Thymus (tissue), 11 donors: ENCODE results near the gene CSMD2. TPM values are rescaled to one million over a fixed set of nuclear protein-coding genes. Genes with fewer than 3 reads are reported as not detected.
A peak's percentile ranks its signal among the peaks of the same experiment; 100 is the strongest.

Experiments
- DNase-seq, 9 donors: peaks; one replicate each; pipeline ENCODE4 v3.0.0-alpha.2; 2013; ENCODE audit warnings: low spot score in 9 of 9, low read depth in 6 of 9, missing footprints in 1 of 9
- H3K27ac ChIP-seq, 2 donors: one replicate each; pipeline ENCODE4 v1.5.1; 2013; ENCODE audit warnings: control low read depth in 1 of 2, low read depth in 1 of 2, low read length in 1 of 2, mild to moderate bottlenecking in 1 of 2, moderate library complexity in 1 of 2
- H3K27me3 ChIP-seq, 2 donors: one replicate each; pipeline ENCODE4 v1.5.1; 2013; ENCODE audit warnings: low read length in 1 of 2; ENCODE audit not compliant: control insufficient read depth in 2 of 2, insufficient read depth in 1 of 2
- H3K36me3 ChIP-seq, 2 donors: one replicate each; pipeline ENCODE4 v1.5.1; 2013; ENCODE audit warnings: low read length in 1 of 2, mild to moderate bottlenecking in 1 of 2, moderate library complexity in 1 of 2; ENCODE audit not compliant: control insufficient read depth in 2 of 2, insufficient read depth in 2 of 2
- H3K4me1 ChIP-seq, 2 donors: one replicate each; pipeline ENCODE4 v1.5.1; 2013; ENCODE audit warnings: low read length in 2 of 2; ENCODE audit not compliant: control insufficient read depth in 2 of 2, insufficient read depth in 2 of 2
- H3K4me3 ChIP-seq, 2 donors: one replicate each; pipeline ENCODE4 v1.5.1; 2013; ENCODE audit warnings: low read length in 2 of 2, control low read depth in 1 of 2, mild to moderate bottlenecking in 1 of 2
- H3K9me3 ChIP-seq, 2 donors: one replicate each; pipeline ENCODE4 v1.5.1; 2013; ENCODE audit warnings: low read length in 1 of 2, mild to moderate bottlenecking in 1 of 2; ENCODE audit not compliant: control insufficient read depth in 2 of 2, insufficient read depth in 1 of 2
- WGBS: extraction: QIAGEN DNeasy Blood & Tissue Kit; methylation state at CpG from one replicate; pipeline ENCODE4 v1.1.7; 2013; 5-methylcytosine and 5-hydroxymethylcytosine counted together
- polyA plus RNA-seq: library from polyadenylated mRNA; stranded (reverse); fragments of 200-250 nt; gene quantifications from one replicate; pipeline ENCODE4 v1.2.3, GENCODE V29; 2013
- total RNA-seq: library from RNA; stranded (reverse); fragments of 120-200 nt; gene quantifications from one replicate; pipeline ENCODE4 v1.2.4, GENCODE V29; 2013
- donor health status: healthy.

Gene CSMD2
- total and polyA plus RNA-seq, 2 donors, result 0.14 TPM

DNA sequence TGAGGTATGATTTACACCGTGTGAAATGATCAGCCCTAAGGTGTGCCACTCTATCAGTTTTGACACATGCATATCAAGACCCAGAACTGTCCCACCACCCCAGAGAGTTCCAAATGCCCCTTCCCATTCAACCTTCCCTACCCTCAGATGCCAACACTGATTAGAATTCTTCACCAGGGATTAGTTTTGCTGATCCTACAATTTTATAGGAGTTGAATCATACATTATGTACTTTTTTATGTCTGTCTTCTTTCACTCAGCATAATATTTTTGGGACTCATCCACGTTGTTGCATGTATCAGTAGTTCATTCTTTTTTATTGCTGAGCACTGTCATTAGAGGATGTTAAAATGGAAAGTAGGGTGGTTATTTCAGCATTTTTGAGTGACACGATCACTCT, 514.3 kb downstream of the CSMD2 start:
- Histone ChIP-seq H3K9me3 (no peaks in the 10 kb centered on the region), H3K36me3 (no peaks in the 10 kb centered on the region), H3K27ac (no peak overlapping the region), H3K4me3 (no peak overlapping the region), H3K27me3 (no peaks in the 10 kb centered on the region), H3K4me1 (no peaks in the 10 kb centered on the region)
- WGBS, result 88% methylated on average over 3 of the region's 3 CpGs
- DNase-seq, result no peak

DNA sequence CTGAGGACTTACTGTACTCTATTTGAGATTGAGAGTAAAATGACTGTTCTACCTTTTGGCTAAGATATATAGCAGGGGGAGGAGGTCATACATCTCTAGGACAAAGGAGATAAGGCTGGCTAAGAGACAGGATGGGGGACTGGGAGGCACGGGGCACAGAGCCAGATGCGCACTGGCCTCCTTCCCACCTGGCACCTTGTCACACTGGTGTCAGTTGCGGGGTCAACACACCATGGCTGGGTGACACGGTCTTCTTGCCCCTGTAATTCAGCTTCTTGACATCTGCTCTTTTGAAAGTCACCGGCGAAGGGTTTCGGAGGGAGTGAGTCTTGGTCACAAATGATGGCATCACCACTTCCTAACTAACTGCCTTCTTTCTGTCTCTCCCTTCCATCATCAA, 515.3 kb downstream of the CSMD2 start:
- Histone ChIP-seq H3K27ac (no peak overlapping the region), H3K4me3 (no peak overlapping the region), H3K27me3 (no peaks in the 10 kb centered on the region), H3K36me3 (no peaks in the 10 kb centered on the region), H3K9me3 (no peaks in the 10 kb centered on the region), H3K4me1 (no peaks in the 10 kb centered on the region)
- DNase-seq, result no peak
- 92% methylated on average over 7 of the region's 7 CpGs for WGBS

GRCh38 chr1:33643216-33643615, 521.8 kb downstream of the CSMD2 start:
- Histone ChIP-seq H3K27ac (no peak overlapping the region), H3K27me3 (no peaks in the 10 kb centered on the region), H3K4me1 (no peaks in the 10 kb centered on the region), H3K9me3 (no peaks in the 10 kb centered on the region), H3K4me3 (no peak overlapping the region), H3K36me3 (no peaks in the 10 kb centered on the region)
- WGBS, result 82% methylated on average over 4 of the region's 4 CpGs
- no peak for DNase-seq

- Histone ChIP-seq H3K4me1 (no peaks in the 10 kb centered on the region), H3K9me3 (no peaks in the 10 kb centered on the region), H3K36me3 (no peaks in the 10 kb centered on the region), H3K27ac (no peak overlapping the region), H3K4me3 (no peak overlapping the region), H3K27me3 (no peaks in the 10 kb centered on the region)
- no peak for DNase-seq
- 82% methylated on average over 5 of the region's 5 CpGs for WGBS
Measured at GRCh38 chr1:33641104-33641830, 523.8 kb downstream of the CSMD2 start.

DNA sequence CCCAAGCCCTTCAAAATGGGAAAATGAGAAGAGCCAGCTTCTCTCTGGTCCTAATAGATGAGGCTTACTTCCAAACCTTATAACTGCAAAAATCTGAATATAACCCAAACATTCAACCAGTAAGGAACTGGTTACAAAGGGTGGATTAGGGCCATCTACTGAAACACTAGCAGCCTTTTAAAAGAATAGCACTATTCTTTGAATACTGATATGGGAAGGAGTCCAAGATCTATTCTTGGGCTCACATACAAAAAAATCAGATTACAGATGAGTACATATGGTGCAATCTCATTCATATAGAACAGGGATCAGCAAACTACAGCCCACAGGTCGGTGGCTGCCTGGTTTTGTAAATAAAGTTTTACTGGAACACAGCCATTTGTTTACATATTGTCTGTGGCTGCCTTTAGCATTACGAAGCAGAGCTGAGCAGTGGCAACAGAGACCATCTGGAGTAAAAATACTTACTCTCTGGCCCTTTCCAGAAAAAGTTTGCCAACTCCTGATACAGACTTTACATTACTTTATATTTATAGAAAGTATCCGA, 524.8 kb downstream of the CSMD2 start:
- H3K36me3 ChIP-seq, result no peaks in the 10 kb centered on the region
- H3K4me1 ChIP-seq, result no peaks in the 10 kb centered on the region
- H3K4me3 ChIP-seq, result no peak overlapping the region
- WGBS, result 77% methylated on average over 3 of the region's 3 CpGs
- DNase-seq, result no peak
- no peaks in the 10 kb centered on the region for H3K9me3 ChIP-seq
- H3K27ac ChIP-seq, result no peak overlapping the region
- no peaks in the 10 kb centered on the region for H3K27me3 ChIP-seq

DNA sequence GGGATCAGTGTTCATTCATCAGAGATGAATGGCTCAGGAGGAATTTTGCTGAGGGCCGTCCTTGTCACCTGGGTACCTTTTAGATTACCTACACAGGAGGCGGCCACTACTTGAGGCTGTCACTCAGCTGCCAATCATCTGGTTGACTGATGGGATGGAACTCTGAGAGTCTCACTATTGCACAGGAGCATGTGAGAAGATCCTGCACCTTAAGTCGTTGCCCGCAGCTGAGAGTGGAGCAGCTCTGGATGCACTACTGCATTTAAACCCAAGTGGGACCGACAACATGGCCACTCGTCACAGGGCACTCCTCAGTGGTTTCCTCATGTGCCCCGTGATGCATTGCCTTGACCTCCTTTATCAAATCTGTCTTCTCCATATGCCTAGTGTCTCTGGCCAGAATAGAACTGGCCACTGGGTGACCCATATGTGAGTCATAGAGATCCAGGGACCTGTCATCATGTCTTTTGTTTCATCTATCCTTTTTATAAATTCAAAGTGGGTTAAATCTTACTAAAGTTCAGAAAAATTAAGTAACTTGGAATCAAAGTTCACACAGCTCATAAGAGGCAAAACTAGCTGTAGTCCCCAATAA, 527.1 kb downstream of the CSMD2 start:
- Histone ChIP-seq H3K4me3 (no peak overlapping the region), H3K27me3 (peaks cover 7 to 13% of the 10 kb centered on the region in 2 donors), H3K27ac (no peak overlapping the region), H3K36me3 (no peaks in the 10 kb centered on the region), H3K4me1 (no peaks in the 10 kb centered on the region), H3K9me3 (no peaks in the 10 kb centered on the region)
- 94% methylated on average over 7 of the region's 7 CpGs for whole genome bisulfite sequencing
- no peak for DNase-seq

DNA sequence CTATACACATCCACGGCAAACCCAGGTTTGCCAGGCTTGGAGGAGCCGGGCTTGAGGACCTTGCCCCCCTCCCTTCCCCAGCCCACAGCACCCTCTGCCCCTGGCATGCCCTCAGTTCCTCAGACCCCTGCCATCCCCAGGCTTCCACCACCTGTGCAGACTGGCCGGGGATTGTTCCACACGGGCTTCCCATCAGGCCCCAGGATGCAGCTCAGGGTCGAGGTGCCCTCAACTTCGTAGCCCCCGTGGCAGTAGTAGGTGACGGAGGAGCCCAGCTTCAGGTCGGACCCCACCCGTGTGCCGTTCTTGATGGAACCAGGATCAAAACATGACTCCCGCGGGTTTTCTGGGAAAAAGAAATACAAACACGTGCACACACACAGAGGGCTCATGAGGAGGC, 528.8 kb downstream of the CSMD2 start:
- no peak overlapping the region for H3K27ac ChIP-seq

DNA sequence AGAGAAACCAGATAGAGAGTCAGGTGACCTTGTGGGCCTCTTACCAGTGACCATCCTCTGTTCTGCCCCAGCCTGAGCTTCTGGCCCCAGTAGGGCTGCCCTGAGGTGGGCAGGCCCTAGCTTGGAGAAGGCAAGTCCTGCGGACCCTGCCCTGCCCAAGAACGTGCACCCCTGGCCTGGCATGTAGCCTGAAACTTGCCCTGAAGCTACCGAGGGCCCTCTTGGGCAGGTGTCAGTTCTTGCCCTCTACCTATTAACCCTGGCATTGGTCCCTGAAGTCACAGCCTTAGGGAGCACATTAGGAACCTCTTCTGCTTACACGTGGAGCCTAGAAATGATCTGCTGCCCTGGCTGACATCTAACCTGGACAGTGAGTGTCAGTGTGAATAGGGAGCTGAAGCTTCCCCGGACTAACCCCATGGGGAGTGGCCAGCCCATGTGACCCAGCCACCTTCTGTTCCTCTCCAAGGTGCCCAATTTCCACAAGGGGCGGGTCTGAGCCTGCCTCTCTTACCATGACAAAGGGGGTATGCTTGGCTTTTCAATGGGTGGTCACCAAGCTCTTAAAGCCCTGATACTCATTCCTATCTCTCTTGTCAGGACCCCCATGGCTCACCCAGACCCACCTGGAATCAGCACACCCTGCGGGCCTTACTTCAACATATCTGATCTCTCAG, 529.6 kb downstream of the CSMD2 start:
- H3K4me3 ChIP-seq, result no peak overlapping the region
- no peaks in the 10 kb centered on the region for H3K9me3 ChIP-seq
- H3K27me3 ChIP-seq, result peaks cover 7 to 13% of the 10 kb centered on the region in 2 donors
- no peaks in the 10 kb centered on the region for H3K4me1 ChIP-seq
- no peak for DNase-seq
- H3K27ac ChIP-seq, result no peak overlapping the region
- no peaks in the 10 kb centered on the region for H3K36me3 ChIP-seq
- 84% methylated on average over 7 of the region's 7 CpGs for WGBS

More for the DNA sequence above, 528.8 kb downstream of the CSMD2 start:
- Histone ChIP-seq H3K9me3 (no peaks in the 10 kb centered on the region), H3K36me3 (no peaks in the 10 kb centered on the region), H3K4me3 (no peak overlapping the region), H3K27me3 (peaks cover 7 to 13% of the 10 kb centered on the region in 2 donors), H3K4me1 (no peaks in the 10 kb centered on the region)
- DNase-seq, result no peak
- WGBS, result 95% methylated on average over 14 of the region's 14 CpGs

- no peak overlapping the region for H3K27ac ChIP-seq
- no peak overlapping the region for H3K4me3 ChIP-seq
- 30% methylated on average over 9 of the region's 9 CpGs for WGBS
Measured at GRCh38 chr1:33634806-33635205, 530.2 kb downstream of the CSMD2 start.

More at GRCh38 chr1:33634806-33635205, 530.2 kb downstream of the CSMD2 start:
- Histone ChIP-seq H3K9me3 (no peaks in the 10 kb centered on the region), H3K27me3 (peaks cover 7 to 13% of the 10 kb centered on the region in 2 donors), H3K36me3 (no peaks in the 10 kb centered on the region), H3K4me1 (no peaks in the 10 kb centered on the region)
- peak in 2 of 9 donors; percentile 14 for DNase-seq
